GM12891 (cell line): ENCODE measurements around the gene RINT1.

Experiments used
- PAX5 ChIP-seq: IDR thresholded peaks from 2 replicates; pipeline ENCODE4 v1.6.1; 2011; ENCODE audit warnings: low read length, moderate library complexity, mild to moderate bottlenecking; ENCODE audit not compliant: insufficient read depth, severe bottlenecking
- POLR2A ChIP-seq: IDR thresholded peaks from 2 replicates; pipeline ENCODE4 v1.6.1; 2011; ENCODE audit warnings: low read depth, low read length, control low read depth
- POLR2AphosphoS5 ChIP-seq: IDR thresholded peaks from 2 replicates; pipeline ENCODE4 v1.6.1; 2011; ENCODE audit warnings: low read depth, low read length, control low read depth
- POU2F2 ChIP-seq: IDR thresholded peaks from 2 replicates; pipeline ENCODE4 v1.6.1; 2011; ENCODE audit warnings: low read depth, mild to moderate bottlenecking, control low read depth, low read length, moderate library complexity
- SPI1 ChIP-seq: IDR thresholded peaks from 2 replicates; pipeline ENCODE4 v1.6.1; 2011; ENCODE audit warnings: low read depth, low read length, control low read depth
- TAF1 ChIP-seq: IDR thresholded peaks from 2 replicates; pipeline ENCODE4 v1.6.1; 2011; ENCODE audit warnings: low read depth, low read length, control low read depth

GRCh38 chr7:105502173-105502572 is 29.8 kb upstream of the RINT1 start:
- TF ChIP-seq TAF1 (no peak), POLR2A (no peak), POLR2AphosphoS5 (no peak), SPI1 (no peak), POU2F2 (no peak), PAX5 (no peak)
